IMR-90 (cell line): ENCODE data around the gene SWI5. TPM values are rescaled to one million over a fixed set of nuclear protein-coding genes. Genes with fewer than 3 reads are reported as not detected.

Experiments
- ATAC-seq: fragments of 200-7000 bp; cut with Tn5 transposase; 2 replicates; pipeline ENCODE4 v1.9.1; 2020; ENCODE audit warnings: low read depth, mild to moderate bottlenecking, moderate library complexity
- BruUV-seq: library from RNA; stranded (reverse); fragments of 400-500 nt; replicated peaks from 2 replicates; lab custom pipeline; 2021; lab: Mats Ljungman, UMichigan
- CTCF ChIA-PET: fragments of 300-600 bp; formaldehyde crosslinking; extraction: SDS; loops from one replicate; lab custom pipeline; 2021; ENCODE audit warnings: antibody characterized with exemption; lab: Yijun Ruan, JAX
- POLR2A ChIA-PET: fragments of 300-600 bp; sonication (Branson Sonifier 250); formaldehyde crosslinking; loops from one replicate; lab custom pipeline; 2022; ENCODE audit warnings: antibody characterized with exemption; ENCODE audit not compliant: unreplicated experiment; lab: Charles Lee
- DNase-seq: peaks from one replicate; pipeline ENCODE4 v3.0.0; 2013
- H2AFZ ChIP-seq: replicated peaks from 2 replicates; pipeline ENCODE3; 2013; ENCODE audit warnings: low read length, mild to moderate bottlenecking; ENCODE audit not compliant: poor library complexity
- H2AK5ac ChIP-seq: 2 replicates; pipeline ENCODE4 v1.6.1; 2013; ENCODE audit warnings: low read depth, low read length, inconsistent platforms
- H2AK9ac ChIP-seq: replicated peaks from 2 replicates; pipeline ENCODE3; 2013; ENCODE audit warnings: mild to moderate bottlenecking, low read depth, low read length, moderate library complexity; ENCODE audit not compliant: poor library complexity
- H2BK120ac ChIP-seq: 2 replicates; pipeline ENCODE4 v1.6.1; 2013; ENCODE audit warnings: low read depth, low read length, inconsistent platforms
- H2BK15ac ChIP-seq: 3 replicates; pipeline ENCODE4 v1.6.1; 2013; ENCODE audit warnings: low read depth, low read length, inconsistent platforms
- H2BK20ac ChIP-seq: 2 replicates; pipeline ENCODE4 v1.6.1; 2013; ENCODE audit warnings: low read depth, mild to moderate bottlenecking, inconsistent platforms, low read length, moderate library complexity
- H2BK5ac ChIP-seq: 2 replicates; pipeline ENCODE4 v1.6.1; 2013; ENCODE audit warnings: mild to moderate bottlenecking, low read depth, low read length, inconsistent platforms; ENCODE audit not compliant: poor library complexity, severe bottlenecking
- H3K14ac ChIP-seq: replicated peaks from 2 replicates; pipeline ENCODE4 v1.6.1; 2013; ENCODE audit warnings: low read depth, low read length, inconsistent platforms
- H3K18ac ChIP-seq: 2 replicates; pipeline ENCODE4 v1.6.1; 2013; ENCODE audit warnings: low read depth, low read length, control low read depth
- H3K23ac ChIP-seq: 2 replicates; pipeline ENCODE4 v1.6.1; 2013; ENCODE audit warnings: low read depth, low read length, inconsistent platforms
- H3K27ac ChIP-seq: 2 replicates; pipeline ENCODE4 v1.5.1; 2013; ENCODE audit warnings: mild to moderate bottlenecking, control low read depth, low read length; ENCODE audit not compliant: insufficient read depth
- H3K27me3 ChIP-seq: 2 replicates; pipeline ENCODE4 v1.6.1; 2013; ENCODE audit warnings: low read length; ENCODE audit not compliant: control insufficient read depth, insufficient read depth
- H3K36me3 ChIP-seq: 2 replicates; pipeline ENCODE4 v1.6.1; 2013; ENCODE audit warnings: low read length, mixed read lengths; ENCODE audit not compliant: control insufficient read depth, insufficient read depth
- H3K4ac ChIP-seq: 2 replicates; pipeline ENCODE4 v1.6.1; 2013; ENCODE audit warnings: low read depth, low read length, inconsistent platforms
- H3K4me1 ChIP-seq: 2 replicates; pipeline ENCODE4 v1.6.1; 2013; ENCODE audit warnings: low read length, mixed read lengths; ENCODE audit not compliant: control insufficient read depth, insufficient read depth
- H3K4me2 ChIP-seq: 2 replicates; pipeline ENCODE4 v1.6.1; 2013; ENCODE audit warnings: low read depth, mild to moderate bottlenecking, control low read depth, low read length, moderate library complexity
- H3K4me3 ChIP-seq: 2 replicates; pipeline ENCODE4 v1.5.1; 2013; ENCODE audit warnings: low read depth, mild to moderate bottlenecking, control low read depth, low read length, moderate library complexity; ENCODE audit not compliant: insufficient read depth
- H3K56ac ChIP-seq: 2 replicates; pipeline ENCODE4 v1.6.1; 2013; ENCODE audit warnings: low read length, inconsistent platforms; ENCODE audit not compliant: insufficient read depth; ENCODE audit errors: extremely low read depth
- H3K79me1 ChIP-seq, 2 experiments: 2 replicates each; pipeline ENCODE4 v1.6.1; 2013; ENCODE audit warnings: low read length in 2 of 2, inconsistent platforms in 1 of 2, low read depth in 1 of 2
- H3K9ac ChIP-seq: 2 replicates; pipeline ENCODE4 v1.6.1; 2013; ENCODE audit warnings: low read depth, low read length, control low read depth
- H3K9me1 ChIP-seq: 2 replicates; pipeline ENCODE4 v1.6.1; 2013; ENCODE audit warnings: low read length, inconsistent platforms; ENCODE audit not compliant: insufficient read depth
- H3K9me3 ChIP-seq: 2 replicates; pipeline ENCODE4 v1.6.1; 2013; ENCODE audit warnings: low read length; ENCODE audit not compliant: control insufficient read depth, insufficient read depth
- H4K20me1 ChIP-seq: 2 replicates; pipeline ENCODE4 v1.6.1; 2013; ENCODE audit warnings: low read length, inconsistent platforms; ENCODE audit not compliant: insufficient read depth
- H4K5ac ChIP-seq: 2 replicates; pipeline ENCODE4 v1.6.1; 2013; ENCODE audit warnings: mild to moderate bottlenecking, low read depth, low read length, control low read depth
- H4K8ac ChIP-seq, 2 experiments: 2 replicates each; pipeline ENCODE4 v1.6.1; 2013; ENCODE audit warnings: low read depth in 2 of 2, low read length in 2 of 2, control low read depth in 1 of 2, inconsistent platforms in 1 of 2
- H4K91ac ChIP-seq: 2 replicates; pipeline ENCODE4 v1.6.1; 2013; ENCODE audit warnings: low read depth, low read length, inconsistent platforms; ENCODE audit not compliant: insufficient read depth
- BHLHE40 ChIP-seq: fragments of 150-350 bp; IDR thresholded peaks from 2 replicates; pipeline ENCODE4 v1.6.1; 2016; ENCODE audit warnings: mild to moderate bottlenecking, low read depth, low read length
- CHD1 ChIP-seq: IDR thresholded peaks from 2 replicates; pipeline ENCODE4 v1.6.1; 2012; ENCODE audit warnings: low read depth, low read length, improper control_type of control experiment
- FOS ChIP-seq: fragments of 150-350 bp; IDR thresholded peaks from 2 replicates; pipeline ENCODE4 v1.6.1; 2016; ENCODE audit warnings: low read depth, low read length
- MAFK ChIP-seq: IDR thresholded peaks from 2 replicates; pipeline ENCODE4 v1.6.1; 2012; ENCODE audit warnings: low read depth, low read length, improper control_type of control experiment
- MAZ ChIP-seq: IDR thresholded peaks from 2 replicates; pipeline ENCODE4 v1.6.1; 2012; ENCODE audit warnings: low read depth, mild to moderate bottlenecking, low read length, improper control_type of control experiment, moderate library complexity, borderline replicate concordance
- MXI1 ChIP-seq: IDR thresholded peaks from 2 replicates; pipeline ENCODE4 v1.6.1; 2012; ENCODE audit warnings: low read depth, mild to moderate bottlenecking, low read length, moderate library complexity, borderline replicate concordance
- NFE2L2 ChIP-seq: fragments of 150-350 bp; IDR thresholded peaks from 2 replicates; pipeline ENCODE4 v1.6.1; 2016; ENCODE audit warnings: low read depth, mild to moderate bottlenecking, low read length
- POLR2A ChIP-seq: IDR thresholded peaks from 2 replicates; pipeline ENCODE4 v1.6.1; 2012; ENCODE audit warnings: mild to moderate bottlenecking, low read depth, low read length
- RAD21 ChIP-seq: IDR thresholded peaks from 2 replicates; pipeline ENCODE4 v1.6.1; 2012; ENCODE audit warnings: low read length, improper control_type of control experiment
- RCOR1 ChIP-seq: IDR thresholded peaks from 2 replicates; pipeline ENCODE4 v1.6.1; 2012; ENCODE audit warnings: mild to moderate bottlenecking, low read length, improper control_type of control experiment; ENCODE audit not compliant: insufficient replicate concordance
- RFX5 ChIP-seq: IDR thresholded peaks from 2 replicates; pipeline ENCODE4 v1.8.0; 2012; ENCODE audit warnings: low read depth, mild to moderate bottlenecking, low read length, moderate library complexity
- SMC3 ChIP-seq: fragments of 150-350 bp; IDR thresholded peaks from 2 replicates; pipeline ENCODE4 v1.6.1; 2016; ENCODE audit warnings: low read depth, mild to moderate bottlenecking, antibody characterized with exemption, low read length, moderate library complexity
- WGBS, 2 experiments: methylation state at CpG; one replicate each; pipeline versions ENCODE4 v1.1.5 to v1.1.7; 2013; ENCODE audit warnings: missing lambda C conversion rate in 2 of 2; ENCODE audit not compliant: insufficient read length in 1 of 2; ENCODE audit errors: extremely low coverage in 2 of 2; 5-methylcytosine and 5-hydroxymethylcytosine counted together
- dilution Hi-C: fragments of 300-500 bp; cut with HindIII; formaldehyde crosslinking; loops from one replicate; pipeline ENCODE4 v1.14.3; 2018; ENCODE audit warnings: low sequenced_read_pairs; ENCODE audit not compliant: unreplicated experiment
- in situ Hi-C: fragments of 300-500 bp; cut with MboI; formaldehyde crosslinking; loops from 3 replicates; pipeline ENCODE4 v1.14.3; 2019; ENCODE audit warnings: low sequenced_read_pairs, inconsistent platforms, mixed read lengths
- intact Hi-C: fragments of 100-400 bp; cut with micrococcal nuclease; formaldehyde crosslinking; loops from 2 replicates; pipeline ENCODE4 v1.10.0; 2022
- polyA plus RNA-seq, 3 experiments: library from polyadenylated mRNA; depleted of rRNA; stranded (reverse); fragments of >200 nt; gene quantifications; 2 replicates each; pipeline ENCODE4 v1.2.3, GENCODE V29; 2012; ENCODE audit warnings: low replicate concordance in 1 of 3
- total RNA-seq: library from RNA; depleted of rRNA; stranded (reverse); fragments of >200 nt; gene quantifications from 2 replicates; pipeline ENCODE4 v1.2.3, GENCODE V29; 2012
- TF ChIP-seq, protein P1 (sequence below): fragments of 150-350 bp; IDR thresholded peaks from 2 replicates; pipeline ENCODE4 v1.6.1; 2016; ENCODE audit warnings: low read depth, mild to moderate bottlenecking, low read length, moderate library complexity, borderline replicate concordance
- TF ChIP-seq, protein P2 (sequence below): conservative IDR thresholded peaks from 2 replicates; pipeline ENCODE4 v1.5.1; 2012; ENCODE audit warnings: mild to moderate bottlenecking, low read depth, low read length, improper control_type of control experiment
- TF ChIP-seq, protein P3 (sequence below): fragments of 150-350 bp; IDR thresholded peaks from 2 replicates; pipeline ENCODE4 v1.6.1; 2017; ENCODE audit warnings: mild to moderate bottlenecking, antibody characterized with exemption, low read length, low read depth

The SWI5 gene
- total and polyA plus RNA-seq, 2 of the 4 experiments (the other 2 are of a cell fraction) = 38.9 to 93.5 TPM

DNA sequence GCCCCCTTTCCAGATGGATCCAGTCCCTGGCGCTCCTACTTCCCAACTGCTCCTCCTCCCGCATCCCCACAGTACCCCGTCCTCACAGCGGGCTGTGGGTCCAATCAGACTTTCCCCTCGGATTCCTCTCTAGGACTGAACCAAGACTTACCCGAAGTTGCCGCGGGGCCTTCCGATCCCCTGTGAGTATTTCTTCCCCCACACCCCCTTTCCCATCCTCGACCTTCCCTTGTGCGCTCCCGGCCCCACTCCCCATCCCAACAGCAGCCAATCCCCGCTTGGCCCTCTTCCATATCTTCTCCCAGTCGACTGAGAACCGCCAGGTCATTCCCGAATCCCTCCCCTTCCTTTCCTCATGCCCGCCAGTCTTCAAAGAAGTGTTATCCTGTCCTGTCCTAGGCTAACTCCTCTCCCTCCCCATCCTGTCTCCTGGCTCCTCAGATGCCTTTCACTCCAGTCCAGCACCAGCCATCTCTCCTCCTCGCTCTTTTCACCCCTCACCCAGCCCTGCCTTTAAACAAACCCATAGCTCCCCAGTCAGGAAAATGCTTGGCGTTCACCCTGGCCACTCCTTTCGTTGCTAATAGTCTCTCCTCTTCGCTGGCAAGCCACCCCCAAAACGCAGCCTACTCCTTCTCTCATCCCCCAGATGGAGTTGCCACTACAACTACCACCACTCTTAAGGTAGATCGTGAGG lies 646 bp downstream of the SWI5 start:
- Histone ChIP-seq H4K5ac (peak overlapping the region; percentile 47; the same call in 1 of the 2 replicates), H3K4ac (peak overlapping the region; percentile 83), H2BK20ac (no peak overlapping the region), H4K91ac (peak overlapping the region; percentile 63), H2BK15ac (peak overlapping the region; percentile 33; the same call in 1 of the 3 replicates), H3K23ac (peak overlapping the region; percentile 81), H2AK9ac (peak overlapping the region; percentile 93), H3K18ac (peak overlapping the region; percentile 24), H2AK5ac (peak overlapping the region; percentile 60), H4K20me1 (peaks cover 16% of the 10 kb centered on the region; the same call in 1 of the 2 replicates), H3K79me1 (peaks cover 27 to 63% of the 10 kb centered on the region in 2 experiments), H4K8ac (peak overlapping the region; percentile 48 to 74; a peak in 3 of 4 replicates), H3K27me3 (no peaks in the 10 kb centered on the region), H3K4me3 (peak overlapping the region; percentile 68), H3K14ac (peak overlapping the region; percentile 80), H3K56ac (peak overlapping the region; percentile 36), H3K4me1 (peaks cover 7% of the 10 kb centered on the region), H2AFZ (peak overlapping the region; percentile 88), H3K9me3 (no peaks in the 10 kb centered on the region), H3K27ac (peak overlapping the region; percentile 63), H3K9me1 (peaks cover 7% of the 10 kb centered on the region), H2BK5ac (peak overlapping the region; percentile 36), H3K9ac (peak overlapping the region; percentile 77), H3K4me2 (peak overlapping the region; percentile 96), H2BK120ac (no peak overlapping the region), H3K36me3 (peaks cover 10% of the 10 kb centered on the region)
- BruUV-seq = TSS peak; percentile 54
- no peak for TF ChIP-seq CHD1
- no peak for TF ChIP-seq RFX5
- no peak for TF ChIP-seq RCOR1
- no peak for TF ChIP-seq MXI1
- TF ChIP-seq MAFK = no peak
- no peak for TF ChIP-seq NFE2L2
- no peak for TF ChIP-seq POLR2A
- TF ChIP-seq RAD21 = no peak
- TF ChIP-seq, protein P1, sequence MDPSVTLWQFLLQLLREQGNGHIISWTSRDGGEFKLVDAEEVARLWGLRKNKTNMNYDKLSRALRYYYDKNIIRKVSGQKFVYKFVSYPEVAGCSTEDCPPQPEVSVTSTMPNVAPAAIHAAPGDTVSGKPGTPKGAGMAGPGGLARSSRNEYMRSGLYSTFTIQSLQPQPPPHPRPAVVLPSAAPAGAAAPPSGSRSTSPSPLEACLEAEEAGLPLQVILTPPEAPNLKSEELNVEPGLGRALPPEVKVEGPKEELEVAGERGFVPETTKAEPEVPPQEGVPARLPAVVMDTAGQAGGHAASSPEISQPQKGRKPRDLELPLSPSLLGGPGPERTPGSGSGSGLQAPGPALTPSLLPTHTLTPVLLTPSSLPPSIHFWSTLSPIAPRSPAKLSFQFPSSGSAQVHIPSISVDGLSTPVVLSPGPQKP = no peak
- TF ChIP-seq SMC3 = no peak
- TF ChIP-seq BHLHE40 = no peak
- no peak for TF ChIP-seq FOS
- TF ChIP-seq, protein P2, sequence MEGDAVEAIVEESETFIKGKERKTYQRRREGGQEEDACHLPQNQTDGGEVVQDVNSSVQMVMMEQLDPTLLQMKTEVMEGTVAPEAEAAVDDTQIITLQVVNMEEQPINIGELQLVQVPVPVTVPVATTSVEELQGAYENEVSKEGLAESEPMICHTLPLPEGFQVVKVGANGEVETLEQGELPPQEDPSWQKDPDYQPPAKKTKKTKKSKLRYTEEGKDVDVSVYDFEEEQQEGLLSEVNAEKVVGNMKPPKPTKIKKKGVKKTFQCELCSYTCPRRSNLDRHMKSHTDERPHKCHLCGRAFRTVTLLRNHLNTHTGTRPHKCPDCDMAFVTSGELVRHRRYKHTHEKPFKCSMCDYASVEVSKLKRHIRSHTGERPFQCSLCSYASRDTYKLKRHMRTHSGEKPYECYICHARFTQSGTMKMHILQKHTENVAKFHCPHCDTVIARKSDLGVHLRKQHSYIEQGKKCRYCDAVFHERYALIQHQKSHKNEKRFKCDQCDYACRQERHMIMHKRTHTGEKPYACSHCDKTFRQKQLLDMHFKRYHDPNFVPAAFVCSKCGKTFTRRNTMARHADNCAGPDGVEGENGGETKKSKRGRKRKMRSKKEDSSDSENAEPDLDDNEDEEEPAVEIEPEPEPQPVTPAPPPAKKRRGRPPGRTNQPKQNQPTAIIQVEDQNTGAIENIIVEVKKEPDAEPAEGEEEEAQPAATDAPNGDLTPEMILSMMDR = no peak
- TF ChIP-seq, protein P3, sequence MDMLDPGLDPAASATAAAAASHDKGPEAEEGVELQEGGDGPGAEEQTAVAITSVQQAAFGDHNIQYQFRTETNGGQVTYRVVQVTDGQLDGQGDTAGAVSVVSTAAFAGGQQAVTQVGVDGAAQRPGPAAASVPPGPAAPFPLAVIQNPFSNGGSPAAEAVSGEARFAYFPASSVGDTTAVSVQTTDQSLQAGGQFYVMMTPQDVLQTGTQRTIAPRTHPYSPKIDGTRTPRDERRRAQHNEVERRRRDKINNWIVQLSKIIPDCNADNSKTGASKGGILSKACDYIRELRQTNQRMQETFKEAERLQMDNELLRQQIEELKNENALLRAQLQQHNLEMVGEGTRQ = no peak
- TF ChIP-seq MAZ = no peak
- peak; percentile 41 for ATAC-seq
- peak; percentile 34 for DNase-seq
- WGBS, 2 experiments = 1% methylated on average over 15 of the region's 23 CpGs; no CpG with 5 or more reads in 1 of the 2 experiments
- ChIA-PET POLR2A (interaction anchor here (0.5 kb wide), 1 partner anchor 73 kb away, joined by 3 read pairs; no protein-coding TSS in a partner anchor), CTCF (no interaction called here)
- in situ Hi-C loops (no loop called here), intact Hi-C loops (no loop called here), dilution Hi-C loops (no loop called here)
